Measurements from ENCODE around the gene HOXB1. TPM values are rescaled to one million over a fixed set of nuclear protein-coding genes. Genes with fewer than 3 reads are reported as not detected.

The HOXB1 gene
- total RNA-seq, 2 experiments from 2014 or later, result not detected

DNA sequence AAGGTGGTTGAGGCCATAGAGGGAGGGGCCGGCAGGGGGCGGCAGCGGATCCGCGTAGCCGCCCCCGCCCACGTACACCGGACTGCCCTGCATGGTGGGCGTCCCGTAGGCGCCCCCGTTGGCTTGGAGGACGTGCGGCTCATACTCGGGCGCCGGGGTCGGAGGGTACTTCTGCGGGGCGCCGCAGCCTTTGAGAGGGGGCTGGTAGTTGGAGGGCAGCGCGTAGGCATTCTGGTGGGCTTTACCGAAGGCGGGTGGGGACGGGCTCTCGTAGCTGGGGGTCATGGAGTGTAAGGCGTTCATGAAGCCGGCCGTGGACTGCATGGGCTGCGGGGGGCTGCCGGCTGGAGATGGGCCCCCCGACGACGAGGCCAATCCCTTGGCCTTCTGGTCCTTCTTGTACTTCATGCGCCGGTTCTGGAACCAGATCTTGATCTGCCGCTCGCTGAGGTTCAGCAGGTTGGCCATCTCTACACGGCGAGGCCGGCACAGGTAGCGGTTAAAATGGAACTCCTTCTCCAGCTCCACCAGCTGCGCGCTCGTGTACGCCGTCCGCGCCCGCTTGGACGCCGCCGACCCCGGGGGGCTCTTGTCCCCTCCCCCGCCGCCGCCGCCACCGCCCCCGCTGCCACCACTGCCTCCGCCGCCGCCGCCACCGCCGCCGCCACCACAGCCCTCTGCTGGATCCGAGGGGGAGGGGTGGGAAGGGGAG, 19.8 kb upstream of the HOXB1 start:
- Mint-ChIP-seq H3K9me3 (no peaks in the 10 kb centered on the region), H3K27ac (no peak overlapping the region), H3K36me3 (ENCODE audit: low read depth) (no peaks in the 10 kb centered on the region), H3K27me3 (peaks cover 54% of the 10 kb centered on the region), H3K4me1 (ENCODE audit: low read depth) (peaks cover 20% of the 10 kb centered on the region), H3K4me3 (no peak overlapping the region)
- peaks cover 2% of the 10 kb centered on the region for H3K36me3 ChIP-seq (ENCODE audit: insufficient read depth, low read length)
- H3K27ac ChIP-seq (ENCODE audit: low read depth in 1 of 2, low read length in 2 of 2), result no peak overlapping the region
- no peaks in the 10 kb centered on the region for H3K9me3 ChIP-seq (ENCODE audit: control insufficient read depth in 1 of 2, insufficient read depth in 1 of 2, low read length in 2 of 2)
- ChIA-PET POLR2A (no interaction called here), CTCF (no interaction called here)
- TF ChIP-seq, protein P1, sequence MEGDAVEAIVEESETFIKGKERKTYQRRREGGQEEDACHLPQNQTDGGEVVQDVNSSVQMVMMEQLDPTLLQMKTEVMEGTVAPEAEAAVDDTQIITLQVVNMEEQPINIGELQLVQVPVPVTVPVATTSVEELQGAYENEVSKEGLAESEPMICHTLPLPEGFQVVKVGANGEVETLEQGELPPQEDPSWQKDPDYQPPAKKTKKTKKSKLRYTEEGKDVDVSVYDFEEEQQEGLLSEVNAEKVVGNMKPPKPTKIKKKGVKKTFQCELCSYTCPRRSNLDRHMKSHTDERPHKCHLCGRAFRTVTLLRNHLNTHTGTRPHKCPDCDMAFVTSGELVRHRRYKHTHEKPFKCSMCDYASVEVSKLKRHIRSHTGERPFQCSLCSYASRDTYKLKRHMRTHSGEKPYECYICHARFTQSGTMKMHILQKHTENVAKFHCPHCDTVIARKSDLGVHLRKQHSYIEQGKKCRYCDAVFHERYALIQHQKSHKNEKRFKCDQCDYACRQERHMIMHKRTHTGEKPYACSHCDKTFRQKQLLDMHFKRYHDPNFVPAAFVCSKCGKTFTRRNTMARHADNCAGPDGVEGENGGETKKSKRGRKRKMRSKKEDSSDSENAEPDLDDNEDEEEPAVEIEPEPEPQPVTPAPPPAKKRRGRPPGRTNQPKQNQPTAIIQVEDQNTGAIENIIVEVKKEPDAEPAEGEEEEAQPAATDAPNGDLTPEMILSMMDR (IDR thresholded peaks at IDR 0.05), result no peak
- no peak for DNase-seq
- H3K4me3 ChIP-seq (ENCODE audit: low read length), result no peak overlapping the region
- H3K27me3 ChIP-seq (ENCODE audit: control insufficient read depth in 1 of 2, insufficient read depth in 2 of 2, low read length in 2 of 2), result peaks cover 0 to under 1% of the 10 kb centered on the region in 2 experiments
- H3K4me1 ChIP-seq (ENCODE audit: insufficient read depth, low read length), result peaks cover 30% of the 10 kb centered on the region
- intact Hi-C loops (cut with DNase I, micrococcal nuclease), result no loop called here
- no peak for ATAC-seq (ENCODE audit: poor library complexity)

DNA sequence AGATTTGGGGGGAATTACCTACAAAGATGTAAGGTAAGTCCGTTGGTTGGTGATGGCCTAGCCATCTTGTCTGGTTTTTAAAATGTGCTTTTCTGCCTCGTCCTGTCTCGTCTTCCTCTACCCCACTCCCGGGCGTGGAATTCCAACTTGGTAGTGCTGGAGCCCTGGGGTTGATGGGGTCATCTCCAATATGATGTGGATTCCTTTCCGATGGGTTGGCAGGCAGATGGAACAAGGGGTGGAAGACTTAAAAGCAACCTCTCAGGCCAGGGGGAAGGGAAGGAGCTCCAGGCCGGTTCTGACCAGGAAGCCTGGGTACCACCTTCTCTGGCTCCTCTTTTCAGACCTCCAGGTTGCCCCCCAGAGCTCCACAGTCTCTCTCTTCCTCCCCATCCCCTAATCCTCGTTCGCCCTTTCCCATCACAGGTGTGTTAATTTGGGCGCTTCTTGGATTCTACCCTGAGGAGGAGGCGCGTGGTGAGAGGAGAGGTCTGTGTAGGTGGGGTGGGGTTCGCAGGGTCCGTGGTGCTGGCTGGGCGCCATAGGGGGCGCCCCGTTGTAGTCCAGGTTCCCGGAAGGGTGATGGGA, 19.2 kb upstream of the HOXB1 start:
- Mint-ChIP-seq H3K4me1 (ENCODE audit: low read depth) (peaks cover 21% of the 10 kb centered on the region), H3K9me3 (no peaks in the 10 kb centered on the region), H3K36me3 (ENCODE audit: low read depth) (no peaks in the 10 kb centered on the region), H3K27ac (no peak overlapping the region), H3K4me3 (no peak overlapping the region), H3K27me3 (peaks cover 55% of the 10 kb centered on the region)
- ChIA-PET CTCF (no interaction called here), POLR2A (interaction anchor here (0.6 kb wide), 1 partner anchor 198 kb away, joined by 5 read pairs; no protein-coding TSS in a partner anchor)
- Histone ChIP-seq H3K27ac (ENCODE audit: low read depth in 1 of 2, low read length in 2 of 2) (no peak overlapping the region), H3K27me3 (ENCODE audit: control insufficient read depth in 1 of 2, insufficient read depth in 2 of 2, low read length in 2 of 2) (no peaks in the 10 kb centered on the region), H3K36me3 (ENCODE audit: insufficient read depth, low read length) (peaks cover 2% of the 10 kb centered on the region), H3K9me3 (ENCODE audit: control insufficient read depth in 1 of 2, insufficient read depth in 1 of 2, low read length in 2 of 2) (no peaks in the 10 kb centered on the region), H3K4me3 (ENCODE audit: low read length) (no peak overlapping the region), H3K4me1 (ENCODE audit: insufficient read depth, low read length) (peaks cover 35% of the 10 kb centered on the region)
- intact Hi-C loops (cut with DNase I, micrococcal nuclease), result no loop called here
- DNase-seq (no peak), ATAC-seq (ENCODE audit: poor library complexity) (no peak)
- TF ChIP-seq, protein P1 (IDR thresholded peaks at IDR 0.05), result no peak

DNA sequence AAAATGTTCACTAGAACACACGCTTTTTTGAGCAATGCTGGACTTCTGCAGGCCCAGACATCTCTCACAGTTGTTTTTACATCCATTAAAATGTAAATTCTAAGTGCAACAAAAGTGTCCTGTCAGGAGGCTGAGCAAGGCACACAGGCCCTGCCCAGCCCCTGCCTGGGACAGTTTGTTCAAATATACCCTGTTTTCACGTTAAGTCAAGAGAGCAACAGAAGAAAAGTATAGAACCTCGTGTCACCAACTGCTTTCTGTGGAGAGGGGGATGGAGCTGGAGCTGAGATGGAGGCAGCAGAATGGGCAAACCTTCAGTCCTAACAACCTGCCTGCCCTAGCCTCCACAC, 18.4 kb upstream of the HOXB1 start:
- H3K4me1 ChIP-seq (ENCODE audit: insufficient read depth, low read length), result peaks cover 38% of the 10 kb centered on the region
- no peaks in the 10 kb centered on the region for H3K27me3 ChIP-seq (ENCODE audit: control insufficient read depth in 1 of 2, insufficient read depth in 2 of 2, low read length in 2 of 2)
- no peak overlapping the region for H3K27ac Mint-ChIP-seq
- peaks cover 28% of the 10 kb centered on the region for H3K4me1 Mint-ChIP-seq (ENCODE audit: low read depth)
- H3K4me3 Mint-ChIP-seq, result no peak overlapping the region
- H3K36me3 Mint-ChIP-seq (ENCODE audit: low read depth), result no peaks in the 10 kb centered on the region
- intact Hi-C loops (cut with DNase I, micrococcal nuclease), result no loop called here
- no peaks in the 10 kb centered on the region for H3K9me3 ChIP-seq (ENCODE audit: control insufficient read depth in 1 of 2, insufficient read depth in 1 of 2, low read length in 2 of 2)
- no peak for DNase-seq
- ChIA-PET CTCF (interaction anchor here (0.9 kb wide), 1 partner anchor 9 kb away, joined by 3 read pairs; no protein-coding TSS in a partner anchor), POLR2A (interaction anchor here (0.6 to 0.7 kb wide), 2 partner anchors 141 to 198 kb away, joined by 3 to 5 read pairs; no protein-coding TSS in a partner anchor)
- H3K36me3 ChIP-seq (ENCODE audit: insufficient read depth, low read length), result peaks cover 2% of the 10 kb centered on the region
- H3K9me3 Mint-ChIP-seq, result no peaks in the 10 kb centered on the region
- H3K27me3 Mint-ChIP-seq, result peaks cover 55% of the 10 kb centered on the region
- ATAC-seq (ENCODE audit: poor library complexity), result no peak
- H3K4me3 ChIP-seq (ENCODE audit: low read length), result no peak overlapping the region
- TF ChIP-seq, protein P1 (IDR thresholded peaks at IDR 0.05), result no peak
- H3K27ac ChIP-seq (ENCODE audit: low read depth in 1 of 2, low read length in 2 of 2), result no peak overlapping the region

All from CD4-positive, alpha-beta T cell (primary cell).